Keratinocyte (primary cell): ENCODE measurements around the gene MEIOC. TPM values are rescaled to one million over a fixed set of nuclear protein-coding genes. Genes with fewer than 3 reads are reported as not detected.

Experiments used
- DNase-seq: peaks from one replicate; pipeline ENCODE4 v3.0.0-alpha.2; 2011; ENCODE audit warnings: low read depth, missing footprints, low spot score
- FAIRE-seq: peaks from 2 replicates; lab custom pipeline; 2011; peaks lifted over from hg19 to GRCh38; lab: Jason Lieb, UNC
- H2AFZ ChIP-seq: 2 replicates; pipeline ENCODE4 v1.6.0; 2012; ENCODE audit warnings: low read length, control low read depth, inconsistent platforms; ENCODE audit not compliant: control insufficient read depth
- H3K27ac ChIP-seq: 2 replicates; pipeline ENCODE4 v1.5.1; 2011; ENCODE audit warnings: low read length; ENCODE audit not compliant: control insufficient read depth, insufficient read depth
- H3K27me3 ChIP-seq: 3 replicates; pipeline ENCODE4 v1.6.0; 2011; ENCODE audit warnings: low read length; ENCODE audit not compliant: control insufficient read depth, insufficient read depth; ENCODE audit errors: extremely low read depth
- H3K36me3 ChIP-seq, 2 experiments: 2 replicates in 1 of 2; 3 replicates in 1 of 2; pipeline ENCODE4 v1.5.1; 2011; ENCODE audit warnings: low read length in 2 of 2, mild to moderate bottlenecking in 1 of 2; ENCODE audit not compliant: control insufficient read depth in 2 of 2, insufficient read depth in 2 of 2; ENCODE audit errors: extremely low read depth in 1 of 2
- H3K4me1 ChIP-seq: 3 replicates; pipeline ENCODE4 v1.5.1; 2011; ENCODE audit warnings: low read length; ENCODE audit not compliant: control insufficient read depth, insufficient read depth; ENCODE audit errors: extremely low read depth
- H3K4me2 ChIP-seq: 3 replicates; pipeline ENCODE4 v1.6.0; 2011; ENCODE audit warnings: low read depth, low read length; ENCODE audit not compliant: control insufficient read depth, insufficient read depth; ENCODE audit errors: extremely low read depth
- H3K4me3 ChIP-seq, 3 experiments: fragments of 200-600 bp in 1 of 3; sonication (generic) in 1 of 3; 2 replicates in 2 of 3; 3 replicates in 1 of 3; pipeline ENCODE4 v1.5.1; 2011 to 2016; ENCODE audit warnings: low read length in 3 of 3, mild to moderate bottlenecking in 3 of 3, control low read depth in 2 of 3, inconsistent platforms in 1 of 3, low read depth in 1 of 3, mixed read lengths in 1 of 3, mixed run types in 1 of 3, moderate library complexity in 1 of 3; ENCODE audit not compliant: control insufficient read depth in 2 of 3, insufficient read depth in 2 of 3; ENCODE audit errors: extremely low read depth in 1 of 3
- H3K79me2 ChIP-seq: 2 replicates; pipeline ENCODE4 v1.6.0; 2012; ENCODE audit warnings: low read length; ENCODE audit not compliant: control insufficient read depth, insufficient read depth
- H3K9ac ChIP-seq: 3 replicates; pipeline ENCODE4 v1.6.0; 2011; ENCODE audit warnings: low read length; ENCODE audit not compliant: control insufficient read depth, insufficient read depth; ENCODE audit errors: extremely low read depth
- H3K9me1 ChIP-seq: 3 replicates; pipeline ENCODE4 v1.6.0; 2011; ENCODE audit warnings: low read length; ENCODE audit not compliant: control insufficient read depth, insufficient read depth; ENCODE audit errors: extremely low read depth
- H3K9me3 ChIP-seq: 2 replicates; pipeline ENCODE4 v1.5.1; 2012; ENCODE audit warnings: low read depth, low read length; ENCODE audit not compliant: control insufficient read depth
- H4K20me1 ChIP-seq: 3 replicates; pipeline ENCODE4 v1.6.0; 2011; ENCODE audit warnings: low read length; ENCODE audit not compliant: control insufficient read depth, insufficient read depth; ENCODE audit errors: extremely low read depth
- EZH2 ChIP-seq: IDR thresholded peaks from one replicate; pipeline ENCODE4 v1.6.1; 2012; ENCODE audit warnings: inconsistent platforms, mild to moderate bottlenecking, low read length, moderate library complexity
- dilution Hi-C: fragments of 300-500 bp; cut with MboI; formaldehyde crosslinking; loops from one replicate; pipeline ENCODE4 v1.7.0; 2020; ENCODE audit warnings: low sequenced_read_pairs; ENCODE audit not compliant: extremely low pct_ligation_motif_present
- polyA plus RNA-seq, 5 experiments: library from polyadenylated mRNA; depleted of rRNA in 3 of 5; stranded (reverse) in 3 of 5; stranded (forward) in 1 of 5; unstranded in 1 of 5; fragments of >200 nt; gene quantifications; 1 replicate in 1 of 5; 2 replicates in 3 of 5; 3 replicates in 1 of 5; pipeline versions ENCODE4 v1.2.1 to v1.2.3, GENCODE V29; 2011 to 2012; ENCODE audit warnings: missing spikeins in 2 of 5, low read depth in 1 of 5, low replicate concordance in 1 of 5
- TF ChIP-seq, protein P1 (sequence below), 3 experiments: IDR thresholded peaks in 1 of 3; conservative IDR thresholded peaks in 1 of 3; optimal IDR thresholded peaks in 1 of 3; 2 replicates in 2 of 3; 3 replicates in 1 of 3; pipeline versions ENCODE3 to v1.5.1; 2011; ENCODE audit warnings: low read length in 3 of 3, mild to moderate bottlenecking in 3 of 3, moderate library complexity in 2 of 3, control low read depth in 1 of 3, inconsistent platforms in 1 of 3; ENCODE audit not compliant: insufficient read depth in 2 of 3; ENCODE audit errors: extremely low read depth in 1 of 3

The MEIOC gene
- polyA plus RNA-seq, 1 donor (not counting 4 experiments of a cell fraction or from before 2014, with no cell fraction given) = 0.03 TPM

DNA sequence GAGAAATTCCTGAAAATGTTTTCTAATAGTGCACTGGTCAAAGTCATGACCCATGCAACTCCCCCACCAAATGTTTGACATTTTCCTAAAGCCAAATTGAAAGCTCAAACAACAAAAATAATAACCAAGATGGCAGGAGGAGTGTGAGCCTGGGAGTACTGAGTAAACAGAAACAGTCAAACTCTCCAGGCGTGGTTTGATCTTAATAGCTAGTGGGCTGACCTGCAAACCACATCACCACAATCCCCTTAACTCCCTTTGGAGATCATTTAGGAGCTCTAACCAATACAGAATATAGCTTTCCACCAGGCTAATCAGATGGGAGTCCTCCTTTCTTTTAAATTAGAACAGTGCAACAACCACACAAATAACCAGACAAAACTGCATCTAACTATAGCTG, 19.2 kb upstream of the MEIOC start:
- Histone ChIP-seq H2AFZ (no peak overlapping the region), H3K9ac (no peak overlapping the region), H4K20me1 (no peaks in the 10 kb centered on the region), H3K27me3 (peaks cover 4% of the 10 kb centered on the region), H3K4me1 (no peaks in the 10 kb centered on the region), H3K79me2 (no peaks in the 10 kb centered on the region), H3K4me3 (no peak overlapping the region), H3K4me2 (no peak overlapping the region), H3K9me3 (no peaks in the 10 kb centered on the region), H3K9me1 (no peaks in the 10 kb centered on the region), H3K36me3 (no peaks in the 10 kb centered on the region), H3K27ac (no peak overlapping the region)
- dilution Hi-C loops = loop anchor here (10.0 kb wide), 1 partner anchor 102 kb away; no protein-coding TSS in a partner anchor
- TF ChIP-seq, protein P1, sequence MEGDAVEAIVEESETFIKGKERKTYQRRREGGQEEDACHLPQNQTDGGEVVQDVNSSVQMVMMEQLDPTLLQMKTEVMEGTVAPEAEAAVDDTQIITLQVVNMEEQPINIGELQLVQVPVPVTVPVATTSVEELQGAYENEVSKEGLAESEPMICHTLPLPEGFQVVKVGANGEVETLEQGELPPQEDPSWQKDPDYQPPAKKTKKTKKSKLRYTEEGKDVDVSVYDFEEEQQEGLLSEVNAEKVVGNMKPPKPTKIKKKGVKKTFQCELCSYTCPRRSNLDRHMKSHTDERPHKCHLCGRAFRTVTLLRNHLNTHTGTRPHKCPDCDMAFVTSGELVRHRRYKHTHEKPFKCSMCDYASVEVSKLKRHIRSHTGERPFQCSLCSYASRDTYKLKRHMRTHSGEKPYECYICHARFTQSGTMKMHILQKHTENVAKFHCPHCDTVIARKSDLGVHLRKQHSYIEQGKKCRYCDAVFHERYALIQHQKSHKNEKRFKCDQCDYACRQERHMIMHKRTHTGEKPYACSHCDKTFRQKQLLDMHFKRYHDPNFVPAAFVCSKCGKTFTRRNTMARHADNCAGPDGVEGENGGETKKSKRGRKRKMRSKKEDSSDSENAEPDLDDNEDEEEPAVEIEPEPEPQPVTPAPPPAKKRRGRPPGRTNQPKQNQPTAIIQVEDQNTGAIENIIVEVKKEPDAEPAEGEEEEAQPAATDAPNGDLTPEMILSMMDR (optimal IDR thresholded peaks at IDR 0.05 in 1 of 3, IDR thresholded peaks at IDR 0.05 in 1 of 3, conservative IDR thresholded peaks at IDR 0.05 in 1 of 3; ENCODE audit: extremely low read depth in 1 of 3, insufficient read depth in 2 of 3, low read length in 3 of 3) = no peak
- TF ChIP-seq EZH2 = no peak
- DNase-seq = no peak
- no peak for FAIRE-seq

DNA sequence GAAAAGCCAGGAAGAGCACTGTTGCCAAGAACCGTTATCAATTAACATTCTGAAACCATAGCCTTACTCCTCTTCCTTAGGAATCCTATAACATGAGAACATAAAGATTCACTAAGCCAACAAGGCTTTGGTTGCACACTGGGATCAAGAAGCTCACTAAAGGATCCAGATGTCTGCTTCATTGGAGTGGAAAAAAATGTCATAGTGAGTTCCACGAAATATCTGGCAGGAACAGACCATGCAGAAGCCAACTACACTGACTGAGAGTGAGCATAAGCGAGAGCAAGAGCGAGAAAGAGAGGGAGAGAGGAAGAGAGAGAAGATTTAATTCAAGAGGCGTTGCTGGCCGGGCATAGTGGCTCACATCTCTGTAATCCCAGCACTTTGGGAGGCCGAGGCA, 13.4 kb upstream of the MEIOC start:
- Histone ChIP-seq H3K9me1 (no peaks in the 10 kb centered on the region), H3K9ac (no peak overlapping the region), H4K20me1 (no peaks in the 10 kb centered on the region), H3K4me2 (no peak overlapping the region), H2AFZ (no peak overlapping the region), H3K4me3 (no peak overlapping the region), H3K9me3 (no peaks in the 10 kb centered on the region), H3K36me3 (no peaks in the 10 kb centered on the region), H3K27ac (no peak overlapping the region), H3K79me2 (no peaks in the 10 kb centered on the region), H3K27me3 (peaks cover 4% of the 10 kb centered on the region), H3K4me1 (no peaks in the 10 kb centered on the region)
- dilution Hi-C loops = no loop called here
- DNase-seq (no peak), FAIRE-seq (no peak)
- TF ChIP-seq, protein P1 (optimal IDR thresholded peaks at IDR 0.05 in 1 of 3, IDR thresholded peaks at IDR 0.05 in 1 of 3, conservative IDR thresholded peaks at IDR 0.05 in 1 of 3; ENCODE audit: extremely low read depth in 1 of 3, insufficient read depth in 2 of 3, low read length in 3 of 3) = no peak
- TF ChIP-seq EZH2 = no peak
